PC-9 (cell line): Measurements from ENCODE around the gene GALC. TPM values are rescaled to one million over a fixed set of nuclear protein-coding genes. Genes with fewer than 3 reads are reported as not detected.

Experiments used
- BruUV-seq: library from RNA; stranded (reverse); fragments of 400-500 nt; replicated peaks from 2 replicates; lab custom pipeline; 2021; lab: Mats Ljungman, UMichigan
- CTCF ChIA-PET: fragments of 300-600 bp; sonication (Branson Sonifier 250); formaldehyde crosslinking; loops from one replicate; lab custom pipeline; 2022; ENCODE audit warnings: antibody characterized with exemption; lab: Charles Lee
- POLR2A ChIA-PET: fragments of 300-600 bp; sonication (Branson Sonifier 250); formaldehyde crosslinking; loops from one replicate; lab custom pipeline; 2022; ENCODE audit warnings: antibody characterized with exemption; ENCODE audit not compliant: unreplicated experiment; lab: Charles Lee
- DNase-seq, 2 experiments: peaks; one replicate each; pipeline versions ENCODE4 v3.0.0 to v3.0.0-alpha.2; 2015 to 2022; ENCODE audit warnings: mixed read lengths in 1 of 2
- H2AFZ ChIP-seq: fragments of 200-600 bp; sonication (generic); 2 replicates; pipeline ENCODE4 v1.8.1; 2017; ENCODE audit warnings: antibody characterized with exemption
- H3F3A ChIP-seq: fragments of 200-600 bp; sonication (generic); 2 replicates; pipeline ENCODE4 v1.8.1; 2017; ENCODE audit warnings: antibody characterized with exemption, mild to moderate bottlenecking, low read depth; ENCODE audit not compliant: insufficient read depth
- H3K27ac ChIP-seq: fragments of 200-600 bp; sonication (generic); 2 replicates; pipeline ENCODE4 v1.6.1; 2016; ENCODE audit warnings: mixed run types
- H3K27me3 ChIP-seq: fragments of 200-600 bp; sonication (generic); 2 replicates; pipeline ENCODE4 v1.6.1; 2016; ENCODE audit warnings: low read depth, mixed run types; ENCODE audit not compliant: insufficient read depth
- H3K36me3 ChIP-seq: fragments of 200-600 bp; sonication (generic); 2 replicates; pipeline ENCODE4 v1.6.1; 2016; ENCODE audit warnings: low read depth, mixed run types
- H3K4me1 ChIP-seq: fragments of 200-600 bp; sonication (generic); replicated peaks from 2 replicates; pipeline ENCODE4 v1.6.1; 2016; ENCODE audit warnings: mixed run types; ENCODE audit not compliant: insufficient read depth
- H3K4me2 ChIP-seq: fragments of 200-600 bp; sonication (generic); 2 replicates; pipeline ENCODE4 v1.6.1; 2017; ENCODE audit warnings: mixed run types
- H3K4me3 ChIP-seq: fragments of 200-600 bp; sonication (generic); 2 replicates; pipeline ENCODE4 v1.6.1; 2016; ENCODE audit warnings: mixed run types
- H3K79me2 ChIP-seq: fragments of 200-600 bp; sonication (generic); 2 replicates; pipeline ENCODE4 v1.6.1; 2017; ENCODE audit warnings: low read depth, mixed run types
- H3K9me2 ChIP-seq: fragments of 200-600 bp; sonication (generic); 2 replicates; pipeline ENCODE4 v1.8.1; 2017; ENCODE audit warnings: mild to moderate bottlenecking; ENCODE audit not compliant: insufficient read depth
- H3K9me3 ChIP-seq: fragments of 200-600 bp; sonication (generic); 2 replicates; pipeline ENCODE4 v1.8.1; 2016; ENCODE audit warnings: low read depth; ENCODE audit not compliant: insufficient read depth
- H4K20me1 ChIP-seq: fragments of 200-600 bp; sonication (generic); 2 replicates; pipeline ENCODE4 v1.8.1; 2017; ENCODE audit not compliant: insufficient read depth
- EZH2 ChIP-seq: fragments of 200-600 bp; sonication (generic); IDR thresholded peaks from 2 replicates; pipeline ENCODE4 v1.8.0; 2017; ENCODE audit warnings: antibody characterized with exemption, low read depth
- intact Hi-C: fragments of 100-400 bp; cut with micrococcal nuclease; formaldehyde crosslinking; loops from one replicate; pipeline ENCODE4 v1.10.0; 2022; ENCODE audit not compliant: unreplicated experiment
- total RNA-seq: library from RNA; stranded (reverse); gene quantifications from 2 replicates; pipeline ENCODE4 v1.2.3, GENCODE V29; 2021
- TF ChIP-seq, protein P1 (sequence below): fragments of 200-600 bp; sonication (generic); conservative IDR thresholded peaks from 2 replicates; pipeline ENCODE4 v1.6.1; 2017; ENCODE audit warnings: mixed run types, antibody characterized with exemption, mild to moderate bottlenecking, moderate library complexity

GALC gene
- total RNA-seq, 1 experiment from 2014 or later = 2.0 TPM

DNA sequence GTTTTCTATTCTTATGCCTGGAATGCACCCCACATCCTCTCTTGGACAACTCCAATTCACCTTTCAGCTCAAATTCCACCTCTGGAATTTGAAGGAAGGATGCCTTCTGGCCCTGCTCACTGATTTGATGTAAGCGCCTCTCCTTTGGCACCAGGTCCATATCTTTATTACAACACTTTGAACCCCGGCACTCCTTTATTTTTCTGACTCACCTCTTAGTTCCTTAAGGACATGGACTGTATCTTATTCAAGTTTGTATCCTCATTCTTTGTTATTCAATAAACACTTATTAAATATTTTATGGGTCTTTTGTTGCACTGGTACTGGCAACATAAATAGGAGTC, 3.1 kb downstream of the GALC start:
- no peak overlapping the region for H3K27ac ChIP-seq
- intact Hi-C loops = no loop called here
- no peaks in the 10 kb centered on the region for H3K9me2 ChIP-seq
- no peak for DNase-seq
- H3K4me1 ChIP-seq = no peaks in the 10 kb centered on the region
- no peaks in the 10 kb centered on the region for H3K79me2 ChIP-seq
- BruUV-seq = no TSS peak
- POLR2A ChIA-PET = no interaction called here
- no peaks in the 10 kb centered on the region for H3K36me3 ChIP-seq
- TF ChIP-seq EZH2 = no peak
- TF ChIP-seq, protein P1, sequence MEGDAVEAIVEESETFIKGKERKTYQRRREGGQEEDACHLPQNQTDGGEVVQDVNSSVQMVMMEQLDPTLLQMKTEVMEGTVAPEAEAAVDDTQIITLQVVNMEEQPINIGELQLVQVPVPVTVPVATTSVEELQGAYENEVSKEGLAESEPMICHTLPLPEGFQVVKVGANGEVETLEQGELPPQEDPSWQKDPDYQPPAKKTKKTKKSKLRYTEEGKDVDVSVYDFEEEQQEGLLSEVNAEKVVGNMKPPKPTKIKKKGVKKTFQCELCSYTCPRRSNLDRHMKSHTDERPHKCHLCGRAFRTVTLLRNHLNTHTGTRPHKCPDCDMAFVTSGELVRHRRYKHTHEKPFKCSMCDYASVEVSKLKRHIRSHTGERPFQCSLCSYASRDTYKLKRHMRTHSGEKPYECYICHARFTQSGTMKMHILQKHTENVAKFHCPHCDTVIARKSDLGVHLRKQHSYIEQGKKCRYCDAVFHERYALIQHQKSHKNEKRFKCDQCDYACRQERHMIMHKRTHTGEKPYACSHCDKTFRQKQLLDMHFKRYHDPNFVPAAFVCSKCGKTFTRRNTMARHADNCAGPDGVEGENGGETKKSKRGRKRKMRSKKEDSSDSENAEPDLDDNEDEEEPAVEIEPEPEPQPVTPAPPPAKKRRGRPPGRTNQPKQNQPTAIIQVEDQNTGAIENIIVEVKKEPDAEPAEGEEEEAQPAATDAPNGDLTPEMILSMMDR = no peak
- 0 out of 2 replicates have a peak, but pooled peaks cover 5% of the 10 kb centered on the region for H3K27me3 ChIP-seq
- no peaks in the 10 kb centered on the region for H3F3A ChIP-seq
- H3K9me3 ChIP-seq = no peaks in the 10 kb centered on the region
- no peak overlapping the region for H3K4me3 ChIP-seq
- CTCF ChIA-PET = no interaction called here
- H3K4me2 ChIP-seq = no peak overlapping the region
- no peaks in the 10 kb centered on the region for H4K20me1 ChIP-seq
- H2AFZ ChIP-seq = no peak overlapping the region

DNA sequence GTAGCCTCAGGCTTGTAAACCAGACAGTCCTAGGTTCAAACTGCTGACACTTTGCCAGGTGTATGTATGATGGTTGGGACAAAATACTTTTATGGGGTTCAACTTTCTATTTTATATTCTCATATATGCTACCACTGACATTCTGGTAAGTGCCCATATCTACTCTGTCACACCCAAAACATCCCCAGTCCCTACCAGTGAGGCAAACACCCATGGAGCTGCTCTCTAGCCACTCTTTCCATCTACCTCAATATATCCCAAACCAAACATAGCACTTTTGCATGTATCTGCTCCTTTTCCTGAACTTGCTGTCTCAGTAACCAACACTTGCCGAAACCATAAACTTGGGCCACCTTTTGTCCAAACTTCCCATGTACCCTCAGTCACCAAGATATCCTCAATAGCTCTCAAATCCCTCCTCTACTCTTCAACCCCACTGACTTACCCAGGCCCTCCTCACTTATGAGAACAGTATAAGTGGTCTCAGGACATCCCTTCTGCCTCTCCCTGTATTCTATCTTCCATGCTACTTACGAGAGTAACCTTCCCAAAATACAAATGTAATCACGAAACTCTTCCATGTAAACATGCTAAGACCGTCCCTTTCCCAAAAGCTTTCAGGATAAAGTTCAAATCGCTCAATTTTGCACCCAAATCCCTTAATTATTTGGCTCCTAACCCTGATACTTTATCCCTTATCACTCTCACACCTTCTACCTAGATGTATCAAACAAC, 3.6 kb downstream of the GALC start:
- Histone ChIP-seq H2AFZ (no peak overlapping the region), H3K4me1 (no peaks in the 10 kb centered on the region), H3K4me3 (no peak overlapping the region), H3F3A (no peaks in the 10 kb centered on the region), H3K79me2 (no peaks in the 10 kb centered on the region), H3K27me3 (0 out of 2 replicates have a peak, but pooled peaks cover 5% of the 10 kb centered on the region), H3K4me2 (no peak overlapping the region), H3K9me3 (no peaks in the 10 kb centered on the region), H3K27ac (no peak overlapping the region), H3K9me2 (no peaks in the 10 kb centered on the region), H4K20me1 (no peaks in the 10 kb centered on the region), H3K36me3 (no peaks in the 10 kb centered on the region)
- POLR2A ChIA-PET = no interaction called here
- CTCF ChIA-PET = no interaction called here
- no peak for TF ChIP-seq EZH2
- TF ChIP-seq, protein P1 = no peak
- DNase-seq = no peak
- BruUV-seq = no TSS peak
- intact Hi-C loops = no loop called here

DNA sequence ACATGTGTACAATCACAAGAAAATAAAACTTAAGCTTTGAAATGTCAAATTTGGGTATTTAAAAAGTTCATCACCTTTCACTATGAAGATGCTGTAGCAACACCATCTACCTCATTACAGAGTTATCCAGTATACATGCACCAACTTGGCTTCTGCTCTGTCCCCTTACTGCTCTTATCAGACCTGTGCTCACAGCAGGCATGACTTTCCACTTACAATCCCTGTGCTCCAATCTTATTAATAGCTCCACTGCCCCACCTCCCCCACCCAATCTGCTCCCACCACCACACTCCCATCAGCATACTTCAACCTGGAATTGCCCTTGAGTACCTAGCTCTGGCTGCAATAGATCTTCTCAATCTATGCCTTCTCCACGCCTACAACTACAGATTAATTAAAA, 13.3 kb downstream of the GALC start:
- Histone ChIP-seq H3F3A (no peaks in the 10 kb centered on the region), H3K9me3 (no peaks in the 10 kb centered on the region), H3K4me3 (no peak overlapping the region), H3K27me3 (no peaks in the 10 kb centered on the region), H4K20me1 (no peaks in the 10 kb centered on the region), H3K79me2 (no peaks in the 10 kb centered on the region), H3K27ac (no peak overlapping the region), H2AFZ (no peak overlapping the region), H3K36me3 (no peaks in the 10 kb centered on the region), H3K9me2 (no peaks in the 10 kb centered on the region), H3K4me2 (no peak overlapping the region), H3K4me1 (no peaks in the 10 kb centered on the region)
- TF ChIP-seq, protein P1 = no peak
- no peak for TF ChIP-seq EZH2
- ChIA-PET CTCF (no interaction called here), POLR2A (no interaction called here)
- intact Hi-C loops = no loop called here
- no peak for DNase-seq
- BruUV-seq = no TSS peak
